AG10803 (cell line): Measurements from ENCODE around the gene ATP6V1G2.

Experiments
- DNase-seq: peaks from one replicate; pipeline ENCODE4 v3.0.0; 2010; ENCODE audit warnings: low read depth
- H3K4me3 ChIP-seq: 2 replicates; pipeline ENCODE4 v1.5.1; 2011; ENCODE audit warnings: mild to moderate bottlenecking, low read length, control low read depth
- TF ChIP-seq, protein P1 (sequence below): conservative IDR thresholded peaks from 2 replicates; pipeline ENCODE4 v1.5.1; 2011; ENCODE audit warnings: mild to moderate bottlenecking, low read length, control low read depth, inconsistent platforms

The ATP6V1G2 gene

DNA sequence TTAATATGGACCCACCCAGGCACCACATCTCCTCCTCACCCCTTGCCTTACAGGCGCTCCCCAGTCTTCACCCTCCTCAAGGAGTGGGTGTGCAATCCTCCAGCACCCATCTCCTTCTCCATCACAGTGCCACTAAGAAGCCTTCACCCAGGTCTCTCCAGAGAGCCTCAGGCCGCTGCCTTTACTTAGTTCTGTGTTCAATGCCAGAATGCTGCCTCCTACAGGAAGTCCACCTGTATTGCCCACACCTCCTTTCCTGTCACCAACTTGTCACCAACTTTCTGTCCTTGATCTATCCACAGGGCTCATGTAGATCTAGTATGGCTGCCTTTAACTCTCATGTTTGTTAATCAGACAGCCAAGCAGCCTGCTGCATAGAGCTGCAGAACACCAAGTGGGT is 39.1 kb upstream of the ATP6V1G2 start:
- DNase-seq: no peak
- H3K4me3 ChIP-seq: no peak overlapping the region
- TF ChIP-seq, protein P1, sequence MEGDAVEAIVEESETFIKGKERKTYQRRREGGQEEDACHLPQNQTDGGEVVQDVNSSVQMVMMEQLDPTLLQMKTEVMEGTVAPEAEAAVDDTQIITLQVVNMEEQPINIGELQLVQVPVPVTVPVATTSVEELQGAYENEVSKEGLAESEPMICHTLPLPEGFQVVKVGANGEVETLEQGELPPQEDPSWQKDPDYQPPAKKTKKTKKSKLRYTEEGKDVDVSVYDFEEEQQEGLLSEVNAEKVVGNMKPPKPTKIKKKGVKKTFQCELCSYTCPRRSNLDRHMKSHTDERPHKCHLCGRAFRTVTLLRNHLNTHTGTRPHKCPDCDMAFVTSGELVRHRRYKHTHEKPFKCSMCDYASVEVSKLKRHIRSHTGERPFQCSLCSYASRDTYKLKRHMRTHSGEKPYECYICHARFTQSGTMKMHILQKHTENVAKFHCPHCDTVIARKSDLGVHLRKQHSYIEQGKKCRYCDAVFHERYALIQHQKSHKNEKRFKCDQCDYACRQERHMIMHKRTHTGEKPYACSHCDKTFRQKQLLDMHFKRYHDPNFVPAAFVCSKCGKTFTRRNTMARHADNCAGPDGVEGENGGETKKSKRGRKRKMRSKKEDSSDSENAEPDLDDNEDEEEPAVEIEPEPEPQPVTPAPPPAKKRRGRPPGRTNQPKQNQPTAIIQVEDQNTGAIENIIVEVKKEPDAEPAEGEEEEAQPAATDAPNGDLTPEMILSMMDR: peak; percentile 28; the same call in 1 of the 2 replicates

DNA sequence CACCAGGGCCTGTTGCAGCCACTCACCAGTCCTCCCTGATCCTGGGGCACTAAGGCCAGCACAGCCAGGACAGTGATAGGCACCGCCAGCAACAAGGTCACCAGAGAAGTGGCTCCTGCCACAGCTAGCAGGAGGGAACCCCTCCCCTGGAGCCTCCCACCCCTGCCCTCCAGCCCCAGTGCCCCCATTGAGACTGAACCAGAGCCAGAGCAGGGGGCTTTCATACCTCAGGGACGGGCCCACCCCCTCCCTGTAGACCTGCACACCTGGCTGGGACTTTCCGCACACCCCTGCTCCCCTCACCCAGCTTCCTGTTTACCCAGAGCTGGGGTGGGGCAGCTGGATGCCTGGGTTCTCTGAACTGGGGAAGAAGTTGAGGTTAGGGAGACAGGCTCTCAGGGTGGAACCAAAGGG is 35.8 kb upstream of the ATP6V1G2 start, which contains the start of gene LTB:
TSS of gene LTB (minus strand) at position 195 of the 414 bp plus-strand sequence. CDS start at position 188, 7 bp downstream.
- TF ChIP-seq, protein P1: no peak
- DNase-seq: no peak
- H3K4me3 ChIP-seq: peak within 1 kb of the TSS; percentile 90

DNA sequence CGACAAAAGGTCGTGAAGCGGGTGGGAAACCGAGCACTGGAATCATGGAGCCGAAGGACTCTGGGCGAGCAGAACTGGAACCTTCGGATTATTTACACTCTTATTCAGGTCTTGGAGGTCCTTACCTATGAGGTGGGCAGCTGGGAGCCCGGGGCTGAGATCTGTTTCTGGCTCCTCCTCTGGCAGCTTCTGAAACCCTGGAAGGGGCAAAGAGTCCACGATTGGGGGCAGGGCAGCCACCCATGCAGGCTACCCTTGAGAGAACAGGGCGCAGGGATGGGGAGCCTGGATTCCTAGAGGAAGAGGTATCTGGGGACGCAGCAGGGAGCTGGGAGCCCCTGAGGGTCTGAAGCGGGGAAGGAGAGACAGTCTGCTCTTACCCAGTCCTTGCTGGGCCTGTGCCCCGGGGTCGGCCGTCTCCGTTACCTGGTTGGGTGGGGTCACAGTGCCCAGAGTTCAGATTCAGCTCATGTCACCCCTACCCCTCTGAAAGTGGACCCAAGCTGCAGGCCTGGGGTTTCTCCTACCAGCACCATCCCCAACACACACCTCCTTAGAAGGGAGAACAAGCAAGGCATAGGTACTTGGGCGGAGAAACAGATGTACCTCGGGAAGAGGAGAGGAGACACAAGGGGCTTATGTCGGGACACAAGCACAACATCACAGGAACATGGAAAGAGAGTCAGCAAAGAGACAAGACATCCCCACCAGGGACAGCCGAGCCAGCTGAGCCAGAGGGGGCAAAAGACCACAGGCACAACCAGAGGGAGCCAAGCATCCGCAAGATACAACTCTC is 35.2 kb upstream of the ATP6V1G2 start:
- TF ChIP-seq, protein P1: 0 out of 2 replicates have a peak, but pooled peaks have one; percentile 4
- H3K4me3 ChIP-seq: peak overlapping the region; percentile 90
- DNase-seq: no peak

DNA sequence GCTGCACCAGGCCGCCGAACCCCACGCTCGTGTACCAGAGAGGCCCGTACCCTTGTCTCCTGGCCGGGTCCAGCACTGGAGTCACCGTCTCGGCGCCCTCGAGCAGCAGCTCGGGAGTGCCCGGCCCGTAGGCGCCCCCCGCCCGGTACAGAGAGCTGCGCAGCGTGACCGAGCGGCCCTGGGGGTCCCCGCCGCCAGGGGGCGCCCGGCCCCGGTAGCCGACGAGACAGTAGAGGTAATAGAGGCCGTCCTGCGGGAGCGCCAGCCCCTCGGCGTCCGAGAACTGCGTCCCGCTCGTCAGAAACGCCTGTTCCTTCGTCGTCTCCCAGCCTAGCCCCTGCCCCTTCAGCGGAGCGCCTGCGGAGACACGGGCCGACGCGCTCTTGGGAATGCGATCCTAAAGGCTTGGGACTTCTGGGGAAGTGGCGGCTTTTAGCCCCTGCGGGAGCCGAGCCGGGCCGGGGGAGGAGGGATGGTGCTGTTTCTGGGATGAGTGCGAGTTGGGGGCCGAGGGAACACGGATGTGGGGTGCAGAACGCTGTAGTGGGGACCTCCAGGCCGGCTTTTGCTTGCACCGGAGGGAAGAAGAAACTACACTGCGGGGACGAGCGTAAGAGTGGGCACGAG is 34.5 kb upstream of the ATP6V1G2 start:
- peak overlapping the region; percentile 90 for H3K4me3 ChIP-seq
- DNase-seq: peak; percentile 72
- TF ChIP-seq, protein P1: peak; percentile 67

DNA sequence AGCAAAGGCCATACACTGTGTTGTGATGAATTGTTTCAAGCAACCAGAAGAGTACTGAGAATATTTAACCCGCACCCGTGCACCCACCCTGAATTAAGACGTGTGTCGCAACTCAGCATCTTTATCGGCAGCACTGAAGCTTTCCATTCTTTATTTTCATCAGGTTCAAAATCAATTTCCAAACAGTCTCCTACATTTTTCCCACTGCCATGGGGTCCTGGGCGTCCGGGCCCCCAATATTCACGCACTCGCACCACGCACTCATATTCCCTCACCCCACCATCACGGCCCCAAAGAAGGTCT is 34.0 kb upstream of the ATP6V1G2 start:
- DNase-seq: no peak
- peak overlapping the region; percentile 90 for H3K4me3 ChIP-seq
- TF ChIP-seq, protein P1: no peak

DNA sequence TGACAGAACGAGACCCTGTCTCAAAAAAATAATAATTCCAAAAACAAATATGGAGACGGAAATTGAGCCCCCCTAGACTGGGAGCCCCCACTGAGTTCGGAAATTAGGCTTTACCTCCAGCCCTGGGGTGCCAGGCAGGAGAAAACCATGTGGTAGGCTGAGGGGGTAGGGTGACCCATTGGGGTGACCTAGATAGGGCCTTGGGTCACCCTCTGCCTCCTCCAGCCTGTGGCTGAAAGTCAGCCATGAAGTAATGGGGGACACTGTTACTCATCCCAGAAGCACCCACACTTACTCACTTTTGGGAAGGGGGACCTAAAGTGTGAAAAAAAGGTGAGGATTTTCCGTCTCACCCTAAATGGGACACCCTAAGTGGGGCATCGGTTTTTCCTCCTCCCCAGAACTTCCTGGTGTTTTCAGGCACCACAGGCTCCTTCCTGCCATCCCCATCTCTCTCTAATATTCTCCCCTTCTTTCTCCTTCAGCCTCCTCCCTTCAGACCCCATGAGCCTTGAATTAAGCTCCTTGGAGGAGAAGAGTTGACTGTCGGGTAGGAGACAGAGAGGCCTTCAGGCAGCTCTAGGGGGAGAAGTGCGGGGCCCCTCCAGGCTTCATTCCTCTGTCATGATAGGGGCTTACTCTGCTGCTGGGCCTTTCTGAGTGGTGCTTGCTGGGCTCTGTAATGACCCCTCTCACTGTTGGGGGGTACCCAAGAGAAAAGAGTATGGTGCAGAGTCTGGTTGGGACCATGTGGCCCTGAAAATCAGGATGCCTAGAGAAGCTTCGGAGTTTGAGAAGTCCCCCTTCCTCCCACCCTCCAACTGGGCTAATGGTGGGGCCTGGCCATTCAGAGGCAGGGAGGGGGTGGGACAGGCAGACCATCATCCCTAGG is 33.4 kb upstream of the ATP6V1G2 start:
- no peak for DNase-seq
- H3K4me3 ChIP-seq: no peak overlapping the region
- TF ChIP-seq, protein P1: no peak
